Muscle layer of duodenum (tissue), 2 donors: ENCODE data around the gene MYH7.
"Not testable (repeated sequence)": the region's sequence is repeated elsewhere in the genome, so short reads cannot be mapped to it uniquely, and the experiment has no call there.

Experiments used
- H3K27ac ChIP-seq: one replicate; pipeline ENCODE4 v1.7.0; 2013; ENCODE audit warnings: mild to moderate bottlenecking, low read length
- H3K27me3 ChIP-seq: one replicate; pipeline ENCODE4 v1.7.0; 2013; ENCODE audit warnings: low read depth, mild to moderate bottlenecking, control low read depth, low read length
- H3K36me3 ChIP-seq, 2 donors: one replicate each; pipeline ENCODE4 v1.7.0; 2013; ENCODE audit warnings: low read length in 2 of 2, control low read depth in 1 of 2, mild to moderate bottlenecking in 1 of 2; ENCODE audit not compliant: insufficient read depth in 2 of 2, control insufficient read depth in 1 of 2
- H3K4me1 ChIP-seq, 2 donors: one replicate each; pipeline ENCODE4 v1.7.0; 2013; ENCODE audit warnings: low read length in 2 of 2, mild to moderate bottlenecking in 2 of 2, control low read depth in 1 of 2, moderate library complexity in 1 of 2; ENCODE audit not compliant: insufficient read depth in 2 of 2, control insufficient read depth in 1 of 2
- H3K4me3 ChIP-seq, 2 donors: one replicate each; pipeline ENCODE4 v1.7.0; 2013; ENCODE audit warnings: low read length in 2 of 2, low read depth in 1 of 2, mild to moderate bottlenecking in 1 of 2
- H3K9me3 ChIP-seq, 2 donors: one replicate each; pipeline ENCODE4 v1.7.0; 2013; ENCODE audit warnings: low read length in 2 of 2, control low read depth in 1 of 2, mild to moderate bottlenecking in 1 of 2; ENCODE audit not compliant: control insufficient read depth in 1 of 2
- donor health status: healthy.

Gene MYH7

DNA sequence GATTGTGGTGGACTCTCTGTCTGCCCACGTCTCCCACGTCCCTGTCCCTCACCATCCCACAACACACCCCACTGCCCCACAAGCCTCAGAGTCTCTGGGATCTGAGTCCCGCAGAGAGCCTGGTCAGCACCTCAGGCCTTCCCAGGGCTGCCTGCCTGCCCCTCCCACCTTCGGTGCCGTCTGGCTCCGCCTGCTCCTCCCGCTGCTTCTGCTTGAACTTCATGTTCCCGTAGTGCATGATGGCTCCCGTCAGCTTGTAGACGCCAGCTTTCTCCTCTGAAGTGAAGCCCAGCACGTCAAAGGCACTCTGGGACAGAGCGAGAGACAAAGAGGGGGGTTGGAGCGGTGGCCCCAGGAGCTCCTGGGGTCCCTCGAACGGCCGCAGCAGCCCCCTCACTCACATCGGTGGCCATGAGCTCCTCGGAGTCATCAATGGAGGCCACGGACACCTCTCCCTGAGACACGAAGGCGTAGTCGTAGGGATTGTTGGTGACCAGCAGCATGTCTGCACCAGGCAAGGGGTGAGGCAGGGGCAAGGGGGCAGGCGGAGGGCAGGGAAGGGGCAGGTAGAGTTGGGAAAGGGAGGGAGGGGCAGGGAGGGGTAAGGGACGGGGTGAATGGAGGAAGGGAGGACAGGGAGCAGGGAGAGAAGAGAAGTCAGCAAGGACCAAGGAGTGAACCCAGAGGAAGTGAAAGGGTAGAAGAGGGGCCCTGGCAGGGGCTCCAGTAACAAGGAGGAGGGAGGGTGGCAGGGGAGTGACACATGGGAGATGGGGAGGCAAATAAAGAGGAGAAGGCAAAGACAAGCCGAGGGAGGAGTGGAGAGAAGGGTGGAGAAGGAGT lies 32.9 kb downstream of the MYH7 start:
- H3K9me3 ChIP-seq, result no peaks in the 10 kb centered on the region
- no peaks in the 10 kb centered on the region for H3K27me3 ChIP-seq
- H3K36me3 ChIP-seq, result no peaks in the 10 kb centered on the region
- H3K4me1 ChIP-seq, result no peaks in the 10 kb centered on the region
- H3K27ac ChIP-seq, result no peak overlapping the region
- no peak overlapping the region for H3K4me3 ChIP-seq

DNA sequence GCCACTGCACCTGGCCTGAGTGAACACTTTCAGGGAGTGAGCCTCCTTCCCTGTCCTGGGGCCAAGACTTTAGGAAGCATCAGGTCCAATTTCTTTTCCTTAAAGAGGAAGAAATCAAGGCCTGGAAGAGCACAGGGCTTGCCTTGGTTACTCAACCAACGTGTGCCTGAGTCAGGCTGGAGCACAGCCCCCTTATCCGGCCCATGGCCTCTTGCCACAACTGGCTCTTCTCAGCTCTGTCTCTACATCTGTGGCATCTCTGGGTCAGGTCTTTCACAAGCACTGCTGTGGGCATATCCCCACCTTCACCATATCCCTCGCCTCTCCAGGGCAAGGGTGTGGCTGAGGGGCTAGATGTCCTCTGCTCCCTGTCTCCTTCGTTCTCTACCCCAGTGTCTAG lies 34.2 kb downstream of the MYH7 start:
- H3K4me3 ChIP-seq, result no peak overlapping the region
- H3K4me1 ChIP-seq, result no peaks in the 10 kb centered on the region
- H3K27me3 ChIP-seq, result no peaks in the 10 kb centered on the region
- no peaks in the 10 kb centered on the region for H3K9me3 ChIP-seq
- H3K27ac ChIP-seq, result no peak overlapping the region
- H3K36me3 ChIP-seq, result no peaks in the 10 kb centered on the region

DNA sequence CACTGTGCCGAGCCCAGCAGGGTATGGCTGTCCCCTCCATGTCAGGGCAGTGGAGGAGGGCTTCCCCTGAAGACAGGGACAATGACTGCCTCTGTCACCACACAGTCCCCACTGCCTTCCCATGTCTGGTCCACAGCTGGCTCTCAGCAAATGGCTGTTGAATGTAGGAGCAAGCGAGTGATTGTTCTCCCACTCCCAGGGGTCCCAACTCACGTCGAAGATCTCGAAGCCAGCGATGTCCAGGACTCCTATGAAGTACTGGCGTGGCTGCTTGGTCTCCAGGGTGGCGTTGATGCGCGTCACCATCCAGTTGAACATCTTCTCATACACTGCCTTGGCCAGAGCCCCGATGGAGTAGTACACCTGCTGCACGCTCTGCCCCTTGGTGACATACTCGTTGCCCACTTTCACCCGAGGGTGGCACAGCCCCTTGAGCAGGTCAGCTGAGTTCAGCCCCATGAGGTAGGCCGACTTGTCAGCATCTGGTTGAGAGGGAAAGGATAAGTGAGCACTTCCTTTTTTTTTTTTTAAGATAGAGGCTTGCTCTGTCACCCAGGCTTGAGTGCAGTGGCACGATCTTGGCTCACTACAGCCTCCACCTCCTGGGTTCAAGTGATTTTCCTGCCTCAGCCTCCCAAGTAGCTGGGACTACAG lies 34.8 kb downstream of the MYH7 start:
- H3K4me1 ChIP-seq, H3K36me3 ChIP-seq, H3K27me3 ChIP-seq, H3K4me3 ChIP-seq, H3K9me3 ChIP-seq, H3K27ac ChIP-seq: not testable (repeated sequence)

DNA sequence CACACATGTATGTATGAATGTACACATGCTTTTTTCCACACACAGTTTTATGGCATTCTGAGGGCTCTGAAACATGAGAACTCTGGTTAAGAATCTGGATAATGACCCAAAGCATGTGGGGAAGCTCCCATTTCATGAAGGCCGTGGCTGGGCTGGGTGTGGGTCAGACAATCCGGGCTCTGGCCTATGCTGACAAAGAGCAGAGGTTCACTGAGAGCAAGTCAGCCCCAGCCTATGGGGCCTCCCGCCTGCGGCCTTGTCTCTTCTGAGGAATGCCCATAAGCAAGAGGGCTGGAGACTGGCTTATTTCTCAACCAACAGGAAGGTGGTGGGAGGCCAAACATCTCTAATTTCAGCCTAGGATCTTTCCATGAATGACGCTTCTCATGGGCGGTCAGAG lies 35.9 kb downstream of the MYH7 start:
- H3K9me3 ChIP-seq, result no peaks in the 10 kb centered on the region
- no peaks in the 10 kb centered on the region for H3K4me1 ChIP-seq
- H3K36me3 ChIP-seq, result no peaks in the 10 kb centered on the region
- no peak overlapping the region for H3K4me3 ChIP-seq
- no peak overlapping the region for H3K27ac ChIP-seq
- no peaks in the 10 kb centered on the region for H3K27me3 ChIP-seq

DNA sequence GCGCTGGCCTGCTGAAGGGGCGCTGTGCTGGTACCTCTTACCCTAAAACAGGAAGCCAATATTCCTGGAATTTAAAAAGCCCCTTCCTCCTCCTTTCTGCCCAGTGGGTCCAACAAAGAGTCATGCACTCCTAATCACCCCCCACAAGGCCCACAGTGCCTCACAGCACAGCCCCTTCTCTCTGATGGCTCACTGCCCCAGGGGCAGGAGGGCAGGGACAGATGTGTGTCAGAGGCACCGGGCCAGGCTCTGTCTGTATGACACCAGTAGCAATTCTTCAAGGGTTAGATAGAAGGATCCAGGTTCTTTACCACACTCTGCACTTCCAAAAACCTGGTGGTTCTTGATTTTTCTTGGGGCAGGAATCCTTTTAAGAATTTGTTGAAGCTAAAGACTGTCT lies 36.3 kb downstream of the MYH7 start:
- Histone ChIP-seq H3K4me3 (no peak overlapping the region), H3K36me3 (no peaks in the 10 kb centered on the region), H3K9me3 (no peaks in the 10 kb centered on the region), H3K27me3 (no peaks in the 10 kb centered on the region), H3K4me1 (no peaks in the 10 kb centered on the region), H3K27ac (no peak overlapping the region)

DNA sequence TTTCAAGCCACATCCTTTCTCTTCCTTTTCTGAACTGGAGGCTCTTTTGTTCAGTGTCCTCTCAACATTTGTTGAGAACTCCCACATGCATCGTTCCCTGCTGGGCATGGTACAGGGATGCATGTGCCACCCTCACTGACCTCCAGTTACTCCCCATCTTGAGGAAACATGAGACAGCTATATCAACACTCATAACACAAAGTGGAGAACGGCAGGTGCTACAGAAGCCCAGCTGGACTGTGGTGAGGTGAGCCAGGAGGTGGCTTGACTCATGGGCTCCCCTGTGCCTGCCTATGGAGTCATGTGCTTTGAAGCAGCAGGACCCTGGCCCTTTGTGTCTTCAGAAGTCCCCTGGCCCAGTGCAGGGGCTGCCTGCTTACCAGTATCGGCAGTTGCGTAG lies 37.1 kb downstream of the MYH7 start:
- Histone ChIP-seq H3K4me3 (no peak overlapping the region), H3K4me1 (no peaks in the 10 kb centered on the region), H3K36me3 (no peaks in the 10 kb centered on the region), H3K27ac (no peak overlapping the region), H3K27me3 (no peaks in the 10 kb centered on the region), H3K9me3 (no peaks in the 10 kb centered on the region)

DNA sequence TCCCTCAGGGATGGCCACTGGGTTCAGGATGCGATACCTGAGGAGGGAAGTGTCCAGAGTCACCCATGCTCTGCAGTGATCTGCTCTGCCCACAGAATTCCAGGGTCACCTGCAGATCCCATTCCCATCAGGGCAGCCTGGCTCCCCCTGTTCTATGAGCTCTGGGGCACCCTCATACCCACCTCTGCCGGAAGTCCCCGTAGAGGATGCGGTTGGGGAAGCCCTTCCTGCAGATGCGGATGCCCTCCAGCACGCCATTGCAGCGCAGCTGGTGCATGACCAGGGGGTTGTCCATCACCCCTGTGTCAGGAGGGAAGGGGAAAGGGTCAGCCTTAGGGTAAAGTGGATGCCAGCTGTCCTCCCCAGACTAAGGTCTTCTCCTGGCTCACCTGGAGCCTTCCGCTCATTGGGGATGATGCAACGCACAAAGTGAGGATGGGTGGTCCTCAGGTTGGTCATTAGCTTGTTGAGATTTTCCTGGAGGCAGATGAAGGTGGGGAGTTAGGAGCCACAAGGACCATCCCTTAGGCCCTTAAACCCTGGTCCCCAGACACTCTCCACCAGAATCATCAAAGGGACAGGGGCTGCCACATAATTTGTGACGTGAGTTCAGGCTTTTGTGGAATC lies 38.6 kb downstream of the MYH7 start:
- Histone ChIP-seq H3K27me3 (no peaks in the 10 kb centered on the region), H3K4me1 (no peaks in the 10 kb centered on the region), H3K27ac (no peak overlapping the region), H3K9me3 (no peaks in the 10 kb centered on the region), H3K4me3 (no peak overlapping the region), H3K36me3 (no peaks in the 10 kb centered on the region)

DNA sequence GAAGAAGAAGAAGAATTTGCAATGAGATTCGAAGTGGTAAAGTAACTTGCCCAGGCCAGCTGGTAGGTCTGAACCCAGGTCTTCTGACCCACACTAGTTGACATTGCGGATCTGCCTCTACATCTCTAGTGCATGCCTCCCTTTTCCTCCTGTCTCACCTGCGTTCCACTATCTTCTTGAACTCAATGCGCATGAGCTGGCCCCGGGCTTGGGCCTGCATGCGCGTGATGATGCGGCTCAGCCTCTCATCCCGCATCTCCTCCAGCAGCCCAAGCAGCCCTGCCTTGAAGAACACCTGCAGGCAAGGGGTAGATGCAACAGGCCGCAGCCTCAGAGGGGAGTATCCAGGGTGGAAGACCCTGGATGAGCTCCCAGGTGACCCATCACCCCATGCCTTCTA lies 39.3 kb downstream of the MYH7 start:
- Histone ChIP-seq H3K4me3 (no peak overlapping the region), H3K36me3 (no peaks in the 10 kb centered on the region), H3K27me3 (no peaks in the 10 kb centered on the region), H3K4me1 (no peaks in the 10 kb centered on the region), H3K27ac (no peak overlapping the region), H3K9me3 (no peaks in the 10 kb centered on the region)

DNA sequence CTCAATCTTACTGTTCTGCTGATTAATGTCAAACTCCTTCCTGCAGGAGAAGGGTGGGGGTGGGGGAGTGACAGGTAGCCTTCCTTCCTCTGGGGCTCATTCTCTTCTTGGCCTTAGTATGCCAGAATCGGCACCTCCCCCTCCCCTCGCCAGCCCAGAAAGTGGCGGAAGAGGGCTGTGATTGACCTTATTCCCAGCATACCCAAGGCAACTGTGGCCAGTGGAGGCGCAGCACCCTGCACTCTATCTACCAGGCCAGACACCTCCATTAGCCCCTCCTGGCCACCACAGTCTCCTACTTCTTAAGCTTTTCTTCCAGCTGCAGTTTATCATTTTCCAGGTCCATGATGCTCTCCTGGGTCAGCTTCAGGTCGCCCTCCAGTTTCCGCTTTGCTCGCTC lies 42.8 kb downstream of the MYH7 start:
- no peaks in the 10 kb centered on the region for H3K36me3 ChIP-seq
- no peak overlapping the region for H3K4me3 ChIP-seq
- H3K27ac ChIP-seq, result no peak overlapping the region
- no peaks in the 10 kb centered on the region for H3K4me1 ChIP-seq
- H3K27me3 ChIP-seq, result no peaks in the 10 kb centered on the region
- no peaks in the 10 kb centered on the region for H3K9me3 ChIP-seq

DNA sequence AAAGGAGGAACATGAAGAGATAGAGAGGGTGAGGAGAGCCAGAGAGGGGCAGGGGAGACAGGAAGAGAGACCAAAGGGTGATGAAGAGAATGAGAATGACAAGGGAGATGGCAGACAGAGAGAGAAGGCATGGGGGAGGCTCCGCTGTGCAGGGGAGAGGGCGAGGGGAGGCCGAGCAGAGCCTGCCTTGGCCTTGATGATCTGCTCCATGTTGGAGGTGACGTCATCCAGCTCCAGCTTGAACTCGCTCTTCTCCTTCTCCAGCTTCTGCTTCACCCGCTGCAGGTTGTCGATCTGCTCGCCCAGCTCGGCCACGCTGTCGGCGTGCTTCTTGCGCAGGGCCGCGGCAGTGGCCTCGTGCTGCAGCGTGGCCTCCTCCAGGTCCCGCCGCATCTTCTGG lies 45.6 kb downstream of the MYH7 start:
- H3K36me3 ChIP-seq, H3K4me3 ChIP-seq, H3K27me3 ChIP-seq, H3K27ac ChIP-seq, H3K4me1 ChIP-seq, H3K9me3 ChIP-seq: not testable (repeated sequence)

DNA sequence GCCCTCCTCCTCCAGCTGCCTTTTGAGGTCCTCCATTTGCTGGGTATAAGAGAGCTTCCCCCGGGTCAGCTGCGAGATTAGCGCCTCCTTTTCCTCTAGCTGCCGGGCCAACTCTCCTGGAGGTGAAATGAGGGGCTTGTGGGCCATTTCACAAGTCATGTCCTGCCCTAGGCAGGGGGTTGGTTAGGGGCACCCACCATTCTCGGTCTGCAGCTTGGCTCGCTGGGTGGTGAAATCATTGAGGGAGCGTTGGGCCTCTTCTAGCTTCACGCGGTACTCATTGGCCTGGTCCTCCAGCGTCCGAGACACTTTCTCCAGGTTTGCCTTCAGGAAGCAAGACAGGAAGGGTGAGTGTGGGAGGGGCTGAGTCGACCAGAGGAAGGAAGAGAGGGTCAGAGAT lies 46.1 kb downstream of the MYH7 start:
- H3K27ac ChIP-seq, result no peak overlapping the region
- no peaks in the 10 kb centered on the region for H3K9me3 ChIP-seq
- H3K36me3 ChIP-seq, result no peaks in the 10 kb centered on the region
- H3K27me3 ChIP-seq, result no peaks in the 10 kb centered on the region
- no peaks in the 10 kb centered on the region for H3K4me1 ChIP-seq
- no peak overlapping the region for H3K4me3 ChIP-seq
